K562 (cell line): Measurements from ENCODE around the gene AARS1. TPM values are rescaled to one million over a fixed set of nuclear protein-coding genes. Genes with fewer than 3 reads are reported as not detected.
A peak's percentile ranks its signal among the peaks of the same experiment; 100 is the strongest.

ENCODE experiments used
- E2F4 ChIP-seq: sonication (generic); formaldehyde crosslinking; IDR thresholded peaks from 2 replicates; pipeline ENCODE4 v1.8.0; 2022; ENCODE audit warnings: mild to moderate bottlenecking, low read depth, missing genetic modification reagents
- FOS ChIP-seq: IDR thresholded peaks from 3 replicates; pipeline ENCODE4 v1.6.1; 2011; ENCODE audit not compliant: insufficient read length; ENCODE audit errors: extremely low read depth
- FOXA3 ChIP-seq, 2 experiments: fragments of 450-650 bp in 1 of 2; sonication (generic) in 1 of 2; formaldehyde crosslinking; IDR thresholded peaks in 1 of 2; conservative IDR thresholded peaks in 1 of 2; 2 replicates each; pipeline versions ENCODE4 v1.4.0 to v1.8.0; 2020 to 2022; ENCODE audit warnings: mild to moderate bottlenecking in 2 of 2, missing genetic modification reagents in 1 of 2
- JUN ChIP-seq, 2 experiments: sonication (generic) in 1 of 2; formaldehyde crosslinking in 1 of 2; IDR thresholded peaks; 2 replicates each; pipeline versions ENCODE4 v1.6.1 to v1.8.0; 2012 to 2022; ENCODE audit warnings: borderline replicate concordance in 2 of 2, mild to moderate bottlenecking in 2 of 2, improper control_type of control experiment in 1 of 2, low read depth in 1 of 2, low read length in 1 of 2, missing genetic modification reagents in 1 of 2
- KLF10 ChIP-seq: fragments of 250-450 bp; sonication (Bioruptor Pico); IDR thresholded peaks from 2 replicates; pipeline ENCODE4 v1.6.1; 2021; ENCODE audit warnings: matching md5 sums
- MEF2D ChIP-seq: conservative IDR thresholded peaks from 2 replicates; pipeline ENCODE4 v1.6.1; 2016; ENCODE audit warnings: low read depth, missing genetic modification characterization, missing compliant biosample characterization
- NBN ChIP-seq: fragments of 450-650 bp; IDR thresholded peaks from 2 replicates; pipeline ENCODE4 v1.6.1; 2016; ENCODE audit warnings: low read depth, mild to moderate bottlenecking
- NR0B1 ChIP-seq: fragments of 450-650 bp; IDR thresholded peaks from one replicate; pipeline ENCODE4 v1.6.1; 2018; ENCODE audit warnings: mild to moderate bottlenecking, moderate library complexity; ENCODE audit not compliant: partially characterized antibody
- RBM15 ChIP-seq: fragments of 200-400 bp; formaldehyde crosslinking; IDR thresholded peaks from 2 replicates; pipeline ENCODE4 v1.6.1; 2018; ENCODE audit warnings: mild to moderate bottlenecking, low read length, moderate library complexity; ENCODE audit not compliant: insufficient read depth
- RREB1 ChIP-seq: fragments of 250-450 bp; sonication (Bioruptor Pico); IDR thresholded peaks from 2 replicates; pipeline ENCODE4 v1.4.0; 2020
- SP1 ChIP-seq: sonication (generic); formaldehyde crosslinking; IDR thresholded peaks from 2 replicates; pipeline ENCODE4 v1.8.1; 2022; ENCODE audit warnings: mild to moderate bottlenecking, missing genetic modification reagents
- TCF7L2 ChIP-seq: fragments of 150-350 bp; IDR thresholded peaks from 2 replicates; pipeline ENCODE4 v1.6.1; 2016; ENCODE audit warnings: low read depth, mild to moderate bottlenecking, low read length, moderate library complexity
- TFE3 ChIP-seq: fragments of 450-650 bp; formaldehyde crosslinking; IDR thresholded peaks from 2 replicates; pipeline ENCODE4 v1.4.0; 2020; ENCODE audit warnings: mild to moderate bottlenecking, mixed read lengths
- ZBTB8A ChIP-seq: fragments of 450-650 bp; IDR thresholded peaks from 2 replicates; pipeline ENCODE4 v1.6.1; 2018; ENCODE audit warnings: mild to moderate bottlenecking, moderate library complexity; ENCODE audit not compliant: partially characterized antibody
- ZNF324 ChIP-seq: fragments of 250-450 bp; sonication (Bioruptor Pico); IDR thresholded peaks from 2 replicates; pipeline ENCODE4 v1.4.0; 2020; ENCODE audit warnings: mild to moderate bottlenecking
- ZNF445 ChIP-seq: fragments of 250-450 bp; sonication (Bioruptor Pico); IDR thresholded peaks from 2 replicates; pipeline ENCODE4 v1.4.0; 2020; ENCODE audit warnings: low read depth, mild to moderate bottlenecking, moderate library complexity
- polyA plus RNA-seq, 8 experiments: library from polyadenylated mRNA; depleted of rRNA in 4 of 8; stranded (reverse) in 5 of 8; unstranded in 3 of 8; fragments of >200 nt; fragmentation: Nextera tagmentation in 2 of 8; fragmentation: Illumina TruSeq in 1 of 8; extraction: Ambion mirVana in 2 of 8; extraction: Trizol in 1 of 8; gene quantifications; 2 replicates each; pipeline versions ENCODE4 v1.2.1 to v1.2.3, GENCODE V29; 2011 to 2014; ENCODE audit warnings: inconsistent platforms in 1 of 8, missing spikeins in 1 of 8
- total RNA-seq, 7 experiments: library from RNA; depleted of rRNA in 6 of 7; stranded (reverse); fragments of >200 nt in 6 of 7; fragmentation: Illumina TruSeq in 2 of 7; extraction: Trizol in 2 of 7; gene quantifications; 2 replicates each; pipeline versions ENCODE4 v1.2.1 to v1.2.3, GENCODE V29; 2011 to 2021; ENCODE audit warnings: low replicate concordance in 1 of 7

The AARS1 gene
- total and polyA plus RNA-seq, 9 of the 15 experiments (the other 6 are each of a cell fraction or from before 2014, with no cell fraction given): 50.1 to 235 (median 174) TPM

GRCh38 chr16:70251629-70252354 lies 37.5 kb downstream of the AARS1 start, which contains the start of gene EXOSC6 (continued):
- TF ChIP-seq RREB1 (CRISPR knock-in tag) (peak; percentile 90), FOS (no peak), FOXA3 (CRISPR knock-in tag; conservative IDR thresholded peaks at IDR 0.05 in 1 of 2, IDR thresholded peaks at IDR 0.05 in 1 of 2) (peak in 1 of 2 experiments; percentile 23; a peak in 1 of 4 replicates), TCF7L2 (peak; percentile 89), E2F4 (CRISPR knock-in tag) (no peak), NR0B1 (no peak), ZBTB8A (no peak), ZNF445 (CRISPR knock-in tag) (peak; percentile 40; the same call in 1 of the 2 replicates), JUN (IDR thresholded peaks at IDR 0.05; ENCODE audit: borderline replicate concordance, low read depth, low read length) (peak; percentile 42; the same call in 1 of the 2 replicates), JUN (CRISPR knock-in tag; IDR thresholded peaks at IDR 0.05; ENCODE audit: borderline replicate concordance) (peak; percentile 17; the same call in 1 of the 2 replicates), ZNF324 (CRISPR knock-in tag) (peak; percentile 64; the same call in 1 of the 2 replicates), TFE3 (peak; percentile 29), NBN (no peak; the same call in 1 of the 2 replicates), KLF10 (CRISPR knock-in tag) (peak; percentile 10; the same call in 1 of the 2 replicates), MEF2D (tag) (no peak), RBM15 (no peak), SP1 (CRISPR knock-in tag) (peak; percentile 81)
